Measurements from ENCODE around the gene HLA-A. TPM values are rescaled to one million over a fixed set of nuclear protein-coding genes. Genes with fewer than 3 reads are reported as not detected.

Gene HLA-A
- polyA plus RNA-seq, 3 donors = 154 to 222 (median 202) TPM

GRCh38 chr6:29984232-29984631 is 41.9 kb downstream of the HLA-A start:
- no peak for DNase-seq (ENCODE audit: low read depth in 3 of 3, low spot score in 2 of 3)

- DNase-seq (ENCODE audit: low read depth in 3 of 3, low spot score in 2 of 3) = no peak
These were observed 42.7 kb downstream of the HLA-A start for GRCh38 chr6:29984992-29985391.

- DNase-seq (ENCODE audit: low read depth in 3 of 3, low spot score in 2 of 3) = no peak
These were observed 43.9 kb downstream of the HLA-A start for GRCh38 chr6:29986179-29986781.

GRCh38 chr6:29989211-29989610 is 46.9 kb downstream of the HLA-A start:
- DNase-seq (ENCODE audit: low read depth in 3 of 3, low spot score in 2 of 3) = no peak

- DNase-seq (ENCODE audit: low read depth in 3 of 3, low spot score in 2 of 3) = no peak
These were observed 48.6 kb downstream of the HLA-A start for GRCh38 chr6:29990931-29991330.

GRCh38 chr6:29992807-29993206 is 50.5 kb downstream of the HLA-A start:
- no peak for DNase-seq (ENCODE audit: low read depth in 3 of 3, low spot score in 2 of 3)

- no peak for DNase-seq (ENCODE audit: low read depth in 3 of 3, low spot score in 2 of 3)
These were observed 52.5 kb downstream of the HLA-A start for GRCh38 chr6:29994826-29995225.

GRCh38 chr6:29995340-29995777 is 53.0 kb downstream of the HLA-A start:
- DNase-seq (ENCODE audit: low read depth in 3 of 3, low spot score in 2 of 3) = no peak

Other genes with a start within 250 kb of the HLA-A start
- 1 to 10 TPM; 4.7 to 8.8 (median 5.5) TPM for gene HLA-F, start 219.1 kb upstream of the HLA-A start, polyA plus RNA-seq (ENCODE audit: insufficient read length in 3 of 3)
- gene HLA-G, start 114.7 kb upstream of the HLA-A start, polyA plus RNA-seq (ENCODE audit: insufficient read length in 3 of 3) = 10 to 100 TPM in 1 of 3 donors, 1 to 10 TPM in 1, under 1 TPM in 1; 0.51 to 17.0 (median 6.2) TPM
- 10 to 100 TPM; 38.7 to 46.4 (median 43.4) TPM for gene POLR1H, start 118.7 kb downstream of the HLA-A start, polyA plus RNA-seq (ENCODE audit: insufficient read length in 3 of 3)
- 10 to 100 TPM; 65.9 to 70.4 (median 66.3) TPM for gene PPP1R11, start 124.7 kb downstream of the HLA-A start, polyA plus RNA-seq (ENCODE audit: insufficient read length in 3 of 3)
- gene RNF39, start 133.2 kb downstream of the HLA-A start, polyA plus RNA-seq (ENCODE audit: insufficient read length in 3 of 3) = 1 to 10 TPM; 1.3 to 1.7 (median 1.5) TPM
- under 1 TPM in 1 of 3 donors, not detected in 2; 0.26 TPM for gene TRIM31, start 170.6 kb downstream of the HLA-A start, polyA plus RNA-seq (ENCODE audit: insufficient read length in 3 of 3)
- under 1 TPM in 2 of 3 donors, not detected in 1; 0.07 to 0.10 TPM for gene TRIM40, start 193.6 kb downstream of the HLA-A start, polyA plus RNA-seq (ENCODE audit: insufficient read length in 3 of 3)
- under 1 TPM; 0.36 to 0.82 (median 0.47) TPM for gene TRIM10, start 218.7 kb downstream of the HLA-A start, polyA plus RNA-seq (ENCODE audit: insufficient read length in 3 of 3)
- under 1 TPM; 0.19 to 0.28 (median 0.26) TPM for gene TRIM15, start 221.0 kb downstream of the HLA-A start, polyA plus RNA-seq (ENCODE audit: insufficient read length in 3 of 3)

Measured in right renal cortex interstitium (tissue), 3 donors.